ENCODE data around the gene TNXB.

The TNXB gene

DNA sequence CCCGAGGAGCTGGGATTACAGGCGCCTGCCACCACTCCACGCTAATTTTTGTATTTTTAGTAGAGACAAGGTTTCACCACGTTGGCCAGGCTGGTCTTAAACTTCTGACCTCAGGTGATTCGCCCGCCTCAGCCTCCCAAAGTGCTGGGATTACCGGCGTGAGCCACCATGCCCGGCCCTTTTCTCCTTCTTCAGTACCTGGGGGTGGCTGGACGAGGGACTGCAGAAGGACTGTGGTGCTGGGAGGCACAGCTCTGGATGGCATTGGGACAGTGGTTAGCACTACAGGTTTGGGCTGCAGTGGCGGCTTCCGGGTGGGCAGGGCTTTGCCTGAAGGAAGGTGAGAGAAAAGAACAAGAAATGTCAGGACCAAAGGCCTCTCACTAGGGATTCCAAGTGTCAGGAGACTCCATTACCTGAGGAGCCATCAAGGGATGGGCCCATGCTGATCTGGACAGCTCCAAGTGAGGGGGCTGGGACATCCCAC, 11.5 kb upstream of the TNXB start:
- no peak for TF ChIP-seq EZH2phosphoT487 (IDR thresholded peaks at IDR 0.05; ENCODE audit: low read depth)
- TF ChIP-seq, protein P1, sequence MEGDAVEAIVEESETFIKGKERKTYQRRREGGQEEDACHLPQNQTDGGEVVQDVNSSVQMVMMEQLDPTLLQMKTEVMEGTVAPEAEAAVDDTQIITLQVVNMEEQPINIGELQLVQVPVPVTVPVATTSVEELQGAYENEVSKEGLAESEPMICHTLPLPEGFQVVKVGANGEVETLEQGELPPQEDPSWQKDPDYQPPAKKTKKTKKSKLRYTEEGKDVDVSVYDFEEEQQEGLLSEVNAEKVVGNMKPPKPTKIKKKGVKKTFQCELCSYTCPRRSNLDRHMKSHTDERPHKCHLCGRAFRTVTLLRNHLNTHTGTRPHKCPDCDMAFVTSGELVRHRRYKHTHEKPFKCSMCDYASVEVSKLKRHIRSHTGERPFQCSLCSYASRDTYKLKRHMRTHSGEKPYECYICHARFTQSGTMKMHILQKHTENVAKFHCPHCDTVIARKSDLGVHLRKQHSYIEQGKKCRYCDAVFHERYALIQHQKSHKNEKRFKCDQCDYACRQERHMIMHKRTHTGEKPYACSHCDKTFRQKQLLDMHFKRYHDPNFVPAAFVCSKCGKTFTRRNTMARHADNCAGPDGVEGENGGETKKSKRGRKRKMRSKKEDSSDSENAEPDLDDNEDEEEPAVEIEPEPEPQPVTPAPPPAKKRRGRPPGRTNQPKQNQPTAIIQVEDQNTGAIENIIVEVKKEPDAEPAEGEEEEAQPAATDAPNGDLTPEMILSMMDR (IDR thresholded peaks at IDR 0.05; ENCODE audit: low read depth, low read length), result no peak
- H3K36me3 ChIP-seq (replicated peaks; ENCODE audit: low read depth, low read length), result peaks cover 9% of the 10 kb centered on the region
- no peak overlapping the region for H3K9ac ChIP-seq (ENCODE audit: low read length)

DNA sequence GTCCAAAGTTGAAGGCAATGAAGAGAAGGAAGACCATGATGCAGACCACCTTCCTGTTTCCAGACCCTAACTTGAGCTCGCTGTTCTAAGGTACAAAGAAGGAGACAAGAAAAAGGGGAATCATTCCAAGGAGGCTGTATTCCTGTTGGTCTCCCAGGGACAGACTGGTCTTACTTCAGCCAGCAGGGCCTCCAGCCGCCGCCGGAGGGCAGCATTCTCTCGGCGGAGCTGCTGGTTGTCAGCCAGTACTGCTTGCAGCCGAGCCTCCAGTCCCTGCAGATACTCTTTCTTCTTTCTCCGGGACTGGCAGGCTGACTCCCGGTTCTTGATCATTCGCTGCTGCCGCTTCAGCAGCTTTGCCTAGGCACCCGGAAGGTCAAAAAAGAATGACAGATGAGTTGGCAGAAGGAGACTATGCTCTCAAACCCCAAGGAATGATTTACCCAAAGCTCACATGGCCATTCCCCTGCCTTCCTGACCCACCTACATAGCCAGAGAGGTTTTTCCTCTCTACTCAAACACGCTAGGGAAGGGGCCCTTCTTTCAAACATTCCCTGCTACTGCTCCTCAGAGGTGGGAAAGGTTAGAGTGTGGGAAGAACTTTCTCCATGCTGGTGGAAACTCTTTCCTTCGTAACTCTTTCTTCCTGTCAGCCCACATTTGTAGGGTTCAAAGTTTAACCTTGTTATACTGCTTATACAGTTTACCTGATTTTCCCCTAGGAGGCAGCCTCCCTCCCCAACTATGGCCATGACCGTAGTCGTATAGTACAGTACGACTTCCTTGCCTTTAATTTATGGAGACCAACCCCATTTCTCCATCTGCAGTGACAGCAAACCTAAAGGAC, 9.9 kb upstream of the TNXB start:
- Histone ChIP-seq H3K4me3 (ENCODE audit: low read length) (no peak overlapping the region), H3K9me3 (ENCODE audit: insufficient read depth, low read length) (no peaks in the 10 kb centered on the region), H3K4me2 (ENCODE audit: low read length) (no peak overlapping the region), H3K27me3 (ENCODE audit: low read depth, low read length) (no peaks in the 10 kb centered on the region), H4K20me1 (ENCODE audit: insufficient read depth, low read length) (no peaks in the 10 kb centered on the region), H2AFZ (ENCODE audit: low read depth, low read length) (no peak overlapping the region), H3K36me3 (replicated peaks; ENCODE audit: low read depth, low read length) (peaks cover 9% of the 10 kb centered on the region), H3K9ac (ENCODE audit: low read length) (no peak overlapping the region), H3K79me2 (ENCODE audit: low read length) (no peaks in the 10 kb centered on the region), H3K27ac (ENCODE audit: low read length) (no peak overlapping the region), H3K4me1 (ENCODE audit: low read length) (no peaks in the 10 kb centered on the region; the same call in 1 of the 2 replicates)
- TF ChIP-seq, protein P1 (IDR thresholded peaks at IDR 0.05; ENCODE audit: low read depth, low read length), result peak; percentile 77
- TF ChIP-seq EZH2phosphoT487 (IDR thresholded peaks at IDR 0.05; ENCODE audit: low read depth), result no peak

More for the DNA sequence above, 11.5 kb upstream of the TNXB start:
- H3K4me3 ChIP-seq (ENCODE audit: low read length), result no peak overlapping the region
- H3K79me2 ChIP-seq (ENCODE audit: low read length), result no peaks in the 10 kb centered on the region
- no peaks in the 10 kb centered on the region for H3K27me3 ChIP-seq (ENCODE audit: low read depth, low read length)
- no peak overlapping the region for H2AFZ ChIP-seq (ENCODE audit: low read depth, low read length)
- H3K4me1 ChIP-seq (ENCODE audit: low read length), result no peaks in the 10 kb centered on the region; the same call in 1 of the 2 replicates
- no peak overlapping the region for H3K27ac ChIP-seq (ENCODE audit: low read length)
- no peaks in the 10 kb centered on the region for H3K9me3 ChIP-seq (ENCODE audit: insufficient read depth, low read length)
- no peaks in the 10 kb centered on the region for H4K20me1 ChIP-seq (ENCODE audit: insufficient read depth, low read length)
- H3K4me2 ChIP-seq (ENCODE audit: low read length), result no peak overlapping the region

DNA sequence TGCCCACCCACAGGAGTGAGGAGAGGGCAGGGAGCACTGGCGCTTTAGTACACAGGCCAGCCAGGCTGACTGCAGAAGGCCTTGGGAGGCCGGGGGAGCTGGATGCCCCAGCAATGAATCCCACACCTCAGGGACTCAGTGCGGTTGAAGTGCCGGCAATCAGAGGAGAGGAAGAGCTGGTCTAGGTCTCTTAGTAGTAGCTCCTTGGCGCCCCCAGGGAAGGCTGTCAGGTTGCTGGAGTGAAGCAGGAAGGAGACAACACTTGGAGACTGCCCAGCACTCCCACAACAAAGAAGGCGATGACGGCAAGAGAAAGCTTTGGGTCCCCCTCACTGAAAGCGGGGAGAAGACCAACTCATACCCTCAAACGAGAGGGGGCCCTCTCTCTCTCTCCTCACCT, 8.3 kb upstream of the TNXB start:
- no peaks in the 10 kb centered on the region for H4K20me1 ChIP-seq (ENCODE audit: insufficient read depth, low read length)
- H3K9ac ChIP-seq (ENCODE audit: low read length), result no peak overlapping the region
- no peak overlapping the region for H3K27ac ChIP-seq (ENCODE audit: low read length)

DNA sequence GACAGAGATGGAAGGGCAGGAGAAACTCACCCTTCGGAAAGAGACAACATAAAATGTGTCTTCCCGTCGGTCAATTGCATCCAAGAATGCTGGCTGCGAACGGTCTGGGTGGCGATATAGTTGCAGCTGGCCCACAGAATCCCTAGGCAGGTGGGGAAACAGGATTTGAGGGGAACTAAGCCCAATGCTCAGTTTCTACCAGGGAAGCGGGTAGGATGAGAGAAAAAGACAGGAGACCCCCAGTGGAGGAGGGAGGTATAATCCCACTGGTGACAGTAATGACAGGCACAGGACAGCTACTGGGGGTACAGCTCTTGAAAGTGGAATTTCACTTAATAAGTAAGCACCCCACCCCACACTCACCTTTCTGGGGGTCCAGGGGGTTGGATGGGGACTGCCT, 7.5 kb upstream of the TNXB start:
- Histone ChIP-seq H3K79me2 (ENCODE audit: low read length) (no peaks in the 10 kb centered on the region), H3K9me3 (ENCODE audit: insufficient read depth, low read length) (no peaks in the 10 kb centered on the region), H3K4me3 (ENCODE audit: low read length) (no peak overlapping the region), H3K4me1 (ENCODE audit: low read length) (no peaks in the 10 kb centered on the region; the same call in 1 of the 2 replicates), H4K20me1 (ENCODE audit: insufficient read depth, low read length) (no peaks in the 10 kb centered on the region), H2AFZ (ENCODE audit: low read depth, low read length) (no peak overlapping the region), H3K4me2 (ENCODE audit: low read length) (no peak overlapping the region), H3K9ac (ENCODE audit: low read length) (no peak overlapping the region), H3K27me3 (ENCODE audit: low read depth, low read length) (no peaks in the 10 kb centered on the region), H3K36me3 (replicated peaks; ENCODE audit: low read depth, low read length) (peaks cover 9% of the 10 kb centered on the region), H3K27ac (ENCODE audit: low read length) (no peak overlapping the region)
- TF ChIP-seq, protein P1 (IDR thresholded peaks at IDR 0.05; ENCODE audit: low read depth, low read length), result peak; percentile 25
- no peak for TF ChIP-seq EZH2phosphoT487 (IDR thresholded peaks at IDR 0.05; ENCODE audit: low read depth)

More for the DNA sequence above, 8.3 kb upstream of the TNXB start:
- Histone ChIP-seq H3K4me1 (ENCODE audit: low read length) (no peaks in the 10 kb centered on the region; the same call in 1 of the 2 replicates), H3K79me2 (ENCODE audit: low read length) (no peaks in the 10 kb centered on the region), H3K4me2 (ENCODE audit: low read length) (no peak overlapping the region), H3K4me3 (ENCODE audit: low read length) (no peak overlapping the region), H2AFZ (ENCODE audit: low read depth, low read length) (no peak overlapping the region), H3K27me3 (ENCODE audit: low read depth, low read length) (no peaks in the 10 kb centered on the region), H3K36me3 (replicated peaks; ENCODE audit: low read depth, low read length) (peaks cover 9% of the 10 kb centered on the region), H3K9me3 (ENCODE audit: insufficient read depth, low read length) (no peaks in the 10 kb centered on the region)
- TF ChIP-seq EZH2phosphoT487 (IDR thresholded peaks at IDR 0.05; ENCODE audit: low read depth), result no peak

Data from OCI-LY3 (cell line).